HAP-1 (cell line): ENCODE data around the gene ASL.
"Not testable (repeated sequence)": the region's sequence is repeated elsewhere in the genome, so short reads cannot be mapped to it uniquely, and the experiment has no call there.

Source experiments
- DNase-seq, 2 experiments: peaks; one replicate each; pipeline ENCODE4 v3.0.0-alpha.2; 2016 to 2020; ENCODE audit warnings: low spot score in 2 of 2
- H3K27me3 ChIP-seq: fragments of 250-450 bp; sonication (Bioruptor Pico); 2 replicates; pipeline ENCODE4 v1.5.1; 2020; ENCODE audit warnings: low read depth, mild to moderate bottlenecking, moderate library complexity
- H3K36me3 ChIP-seq: fragments of 250-450 bp; sonication (Bioruptor Pico); replicated peaks from 2 replicates; pipeline ENCODE4 v1.5.1; 2020; ENCODE audit warnings: mild to moderate bottlenecking
- H3K4me1 ChIP-seq: fragments of 250-450 bp; sonication (Bioruptor Pico); 2 replicates; pipeline ENCODE4 v1.5.1; 2020; ENCODE audit warnings: mild to moderate bottlenecking
- H3K4me3 ChIP-seq: fragments of 250-450 bp; sonication (Bioruptor Pico); 2 replicates; pipeline ENCODE4 v1.5.1; 2020; ENCODE audit warnings: mild to moderate bottlenecking, moderate library complexity
- H3K9me3 ChIP-seq: fragments of 250-450 bp; sonication (Bioruptor Pico); 2 replicates; pipeline ENCODE4 v1.5.1; 2020; ENCODE audit warnings: mild to moderate bottlenecking, moderate library complexity
- in situ Hi-C: fragments of 300-500 bp; cut with MboI; formaldehyde crosslinking; loops from 3 replicates; pipeline ENCODE4 v1.14.3; 2020; ENCODE audit warnings: low sequenced_read_pairs, inconsistent platforms, mixed read lengths

Gene ASL

DNA sequence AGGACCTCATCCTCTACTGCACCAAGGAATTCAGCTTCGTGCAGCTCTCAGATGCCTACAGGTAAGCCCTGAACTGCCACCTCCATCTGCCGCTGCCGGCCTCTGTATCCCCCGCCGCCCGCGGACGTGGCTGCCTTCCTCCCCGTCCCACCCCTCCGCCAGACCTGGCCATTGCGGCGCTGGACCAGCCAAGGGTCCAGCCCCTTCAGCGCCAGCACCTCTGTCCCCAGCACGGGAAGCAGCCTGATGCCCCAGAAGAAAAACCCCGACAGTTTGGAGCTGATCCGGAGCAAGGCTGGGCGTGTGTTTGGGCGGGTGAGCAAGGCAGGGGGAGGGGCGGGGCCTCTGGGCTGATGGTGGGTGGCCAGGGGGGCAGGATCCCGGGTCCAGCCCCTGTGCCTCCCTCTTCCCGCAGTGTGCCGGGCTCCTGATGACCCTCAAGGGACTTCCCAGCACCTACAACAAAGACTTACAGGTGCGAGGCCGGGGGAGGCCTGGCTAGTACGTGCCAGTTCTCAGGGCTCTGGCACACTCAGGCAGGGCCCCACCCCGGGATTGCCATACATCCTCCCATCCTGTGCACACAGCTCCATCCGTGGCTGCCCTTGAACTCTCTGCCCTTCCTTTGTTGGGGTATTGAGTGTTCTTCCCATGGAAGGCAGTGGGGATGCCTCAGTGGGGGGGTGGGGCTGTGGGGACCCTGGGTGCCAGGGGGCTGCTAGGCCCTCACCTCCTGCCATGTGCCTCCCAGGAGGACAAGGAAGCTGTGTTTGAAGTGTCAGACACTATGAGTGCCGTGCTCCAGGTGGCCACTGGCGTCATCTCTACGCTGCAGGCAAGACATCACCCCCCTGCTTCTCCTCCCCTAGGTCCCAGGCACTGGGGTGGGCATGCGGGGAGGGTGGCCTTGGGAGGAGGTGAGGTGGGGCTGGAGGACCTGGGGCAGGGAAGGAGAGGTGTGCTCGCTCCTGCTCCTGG lies 13.5 kb downstream of the ASL start:
- in situ Hi-C loops = no loop called here
- Histone ChIP-seq H3K4me3 (no peak overlapping the region), H3K4me1 (no peaks in the 10 kb centered on the region), H3K27me3 (no peaks in the 10 kb centered on the region), H3K36me3 (no peaks in the 10 kb centered on the region), H3K9me3 (no peaks in the 10 kb centered on the region)
- no peak for DNase-seq

- in situ Hi-C loops = no loop called here
- Histone ChIP-seq H3K4me1 (no peaks in the 10 kb centered on the region), H3K27me3 (no peaks in the 10 kb centered on the region), H3K36me3 (no peaks in the 10 kb centered on the region), H3K9me3 (no peaks in the 10 kb centered on the region), H3K4me3 (no peak overlapping the region)
- no peak for DNase-seq
Measured at GRCh38 chr7:66092654-66093053, 17.0 kb downstream of the ASL start.

DNA sequence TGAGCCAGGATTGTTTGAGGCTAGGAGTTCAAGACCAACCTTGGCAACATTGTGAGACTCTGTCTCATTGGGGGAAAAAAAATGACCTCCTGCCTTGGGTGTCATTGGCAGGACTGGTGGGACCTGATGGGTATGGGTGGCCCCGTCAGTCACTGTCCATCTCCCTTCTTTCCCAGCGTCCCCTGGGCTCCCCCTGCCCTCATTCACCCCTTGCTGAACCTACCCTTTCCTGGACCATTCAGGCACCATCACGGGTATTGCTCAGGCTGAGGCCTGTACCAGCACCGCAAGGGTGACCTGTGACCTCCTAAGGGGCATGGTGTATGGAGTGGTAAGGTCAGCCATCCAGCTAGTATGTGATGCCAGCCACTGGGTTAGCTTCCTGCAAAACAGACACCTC lies 19.4 kb downstream of the ASL start:
- no peaks in the 10 kb centered on the region for H3K9me3 ChIP-seq
- no peak for DNase-seq
- H3K4me1 ChIP-seq = peaks cover 5% of the 10 kb centered on the region
- in situ Hi-C loops = no loop called here
- H3K4me3 ChIP-seq = no peak overlapping the region
- no peaks in the 10 kb centered on the region for H3K27me3 ChIP-seq
- no peaks in the 10 kb centered on the region for H3K36me3 ChIP-seq

GRCh38 chr7:66099232-66099550 lies 23.6 kb downstream of the ASL start:
- Histone ChIP-seq H3K9me3 (no peaks in the 10 kb centered on the region), H3K4me1 (peaks cover 9% of the 10 kb centered on the region), H3K36me3 (no peaks in the 10 kb centered on the region), H3K27me3 (no peaks in the 10 kb centered on the region), H3K4me3 (no peak overlapping the region)
- in situ Hi-C loops = no loop called here
- no peak for DNase-seq

DNA sequence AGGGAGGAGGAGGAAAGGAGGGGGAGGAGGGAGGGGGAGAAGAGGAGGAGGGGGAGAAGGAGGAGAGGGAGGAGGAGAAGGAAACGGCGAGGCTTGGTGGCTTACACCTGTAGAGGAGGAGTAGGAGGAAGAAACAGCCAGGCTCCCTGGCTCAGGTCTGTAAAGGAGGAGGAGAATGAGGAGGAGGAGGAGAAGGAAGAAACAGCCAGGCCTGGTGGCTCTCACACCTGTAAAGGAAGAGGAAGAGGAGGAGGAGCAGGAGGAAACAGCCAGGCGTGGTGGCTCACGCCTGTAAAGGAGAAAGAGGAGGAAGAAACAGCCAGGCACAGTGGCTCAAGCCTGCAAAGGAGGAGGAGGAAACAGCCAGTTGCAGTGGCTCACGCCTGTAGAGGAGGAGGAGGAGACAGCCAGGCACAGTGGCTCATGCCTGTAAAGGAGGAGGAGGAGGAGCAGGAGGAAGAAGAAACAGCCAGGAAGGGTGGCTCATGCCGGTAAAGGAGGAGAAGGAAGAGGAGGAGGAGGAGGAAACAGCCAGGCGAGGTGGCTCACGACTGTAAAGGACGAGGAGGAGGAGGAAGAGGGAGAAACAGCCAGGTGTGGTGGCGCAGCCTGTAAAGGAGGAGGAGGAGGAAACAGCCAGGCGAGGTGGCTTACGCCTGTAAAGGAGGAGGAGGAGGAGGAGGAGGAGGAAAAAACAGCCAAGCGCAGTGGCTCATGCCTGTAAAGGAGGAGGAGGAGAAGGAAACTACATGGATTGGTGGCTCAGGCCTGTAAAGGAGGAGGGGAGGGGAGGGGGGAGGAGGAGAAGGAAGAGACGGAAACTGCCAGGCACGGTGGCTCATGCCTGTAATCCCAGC lies 24.2 kb downstream of the ASL start:
- no peaks in the 10 kb centered on the region for H3K36me3 ChIP-seq
- peak overlapping the region; percentile 18 for H3K4me3 ChIP-seq
- H3K27me3 ChIP-seq = no peaks in the 10 kb centered on the region
- peak; percentile 85 to 90 for DNase-seq
- H3K4me1 ChIP-seq = peaks cover 9% of the 10 kb centered on the region
- in situ Hi-C loops = no loop called here
- H3K9me3 ChIP-seq = no peaks in the 10 kb centered on the region

GRCh38 chr7:66100408-66101050 lies 24.9 kb downstream of the ASL start:
- in situ Hi-C loops = no loop called here
- peaks cover 9% of the 10 kb centered on the region for H3K4me1 ChIP-seq
- H3K4me3 ChIP-seq = peak overlapping the region; percentile 18
- no peaks in the 10 kb centered on the region for H3K36me3 ChIP-seq
- H3K27me3 ChIP-seq = no peaks in the 10 kb centered on the region
- no peaks in the 10 kb centered on the region for H3K9me3 ChIP-seq
- no peak for DNase-seq

DNA sequence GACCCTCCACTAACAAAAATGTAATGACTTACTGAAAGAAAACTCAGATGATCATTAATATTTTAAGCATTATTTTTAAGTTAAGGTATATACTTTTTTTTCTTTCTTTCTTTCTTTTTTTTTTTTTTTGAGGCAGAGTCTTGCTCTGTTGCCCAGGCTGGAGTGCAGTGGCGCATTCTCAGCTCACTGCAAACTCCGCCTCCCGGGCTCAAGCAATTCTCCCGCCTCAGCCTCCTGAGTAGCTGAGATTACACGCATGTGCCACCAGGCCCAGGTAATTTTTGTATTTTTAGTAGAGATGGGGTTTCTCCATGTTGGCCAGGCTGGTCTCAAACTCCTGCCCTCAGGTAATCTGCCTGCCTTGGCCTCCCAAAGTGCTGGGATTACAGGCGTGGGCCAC lies 26.5 kb downstream of the ASL start:
- H3K4me1 ChIP-seq, H3K9me3 ChIP-seq, in situ Hi-C loops: not testable (repeated sequence)

DNA sequence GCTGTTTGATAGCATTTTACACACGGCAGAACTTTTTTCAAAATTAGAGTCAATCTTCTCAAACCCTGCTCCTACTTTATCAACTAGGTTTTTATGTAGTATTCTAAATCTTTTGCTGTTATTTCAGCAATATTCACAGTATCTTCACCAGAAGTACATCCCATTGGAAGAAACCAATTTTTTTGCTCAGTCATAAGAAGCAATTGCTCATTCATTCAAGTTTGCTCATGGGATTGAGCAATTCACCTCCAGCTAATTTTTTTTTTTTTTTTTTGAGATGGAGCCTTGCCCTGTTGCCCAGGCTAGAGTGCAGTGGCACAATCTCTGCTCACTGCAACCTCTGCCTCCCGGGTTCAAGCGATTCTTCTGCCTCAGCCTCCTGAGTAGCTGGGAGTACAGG lies 28.4 kb downstream of the ASL start:
- in situ Hi-C loops, H3K9me3 ChIP-seq, H3K4me1 ChIP-seq, H3K27me3 ChIP-seq, H3K4me3 ChIP-seq, H3K36me3 ChIP-seq, DNase-seq: not testable (repeated sequence)

More for the DNA sequence above, 26.5 kb downstream of the ASL start:
- not testable (repeated sequence) for H3K36me3 ChIP-seq, H3K4me3 ChIP-seq, DNase-seq, H3K27me3 ChIP-seq

DNA sequence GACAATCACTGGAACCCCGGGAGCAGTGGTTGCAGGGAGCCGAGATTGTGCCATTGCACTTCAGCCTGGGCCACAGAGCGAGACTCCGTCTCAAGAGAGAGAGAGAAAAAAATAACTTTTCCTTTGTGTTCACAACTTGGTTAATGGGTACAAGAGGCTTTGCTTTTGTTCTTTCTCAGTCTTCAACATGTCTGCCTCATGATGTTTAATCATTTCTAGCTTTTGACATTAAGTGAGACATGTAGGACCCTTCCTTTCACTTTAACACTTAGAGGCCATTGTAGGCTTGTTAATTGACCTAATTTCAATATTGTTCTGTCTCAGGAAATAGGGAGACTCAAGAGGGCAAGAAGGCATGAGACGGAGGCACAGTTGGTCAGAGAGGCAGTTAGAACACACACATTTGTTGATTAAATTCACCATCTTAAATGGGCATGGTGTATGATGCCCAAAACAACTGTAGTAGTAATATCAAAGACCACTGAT lies 29.7 kb downstream of the ASL start:
- Histone ChIP-seq H3K9me3 (no peaks in the 10 kb centered on the region), H3K4me3 (no peak overlapping the region), H3K4me1 (peaks cover 2% of the 10 kb centered on the region; the same call in 1 of the 2 replicates), H3K36me3 (no peaks in the 10 kb centered on the region), H3K27me3 (no peaks in the 10 kb centered on the region)
- in situ Hi-C loops = no loop called here
- DNase-seq = no peak

GRCh38 chr7:66108410-66108809 lies 32.8 kb downstream of the ASL start:
- H3K4me1 ChIP-seq, H3K36me3 ChIP-seq, in situ Hi-C loops, H3K4me3 ChIP-seq, DNase-seq, H3K27me3 ChIP-seq, H3K9me3 ChIP-seq: not testable (repeated sequence)

- no peak overlapping the region for H3K4me3 ChIP-seq
- H3K4me1 ChIP-seq = no peaks in the 10 kb centered on the region; the same call in 1 of the 2 replicates
- no peaks in the 10 kb centered on the region for H3K36me3 ChIP-seq
- no peaks in the 10 kb centered on the region for H3K27me3 ChIP-seq
- no peak for DNase-seq
- in situ Hi-C loops = no loop called here
- no peaks in the 10 kb centered on the region for H3K9me3 ChIP-seq
Measured at GRCh38 chr7:66110856-66111255, 35.2 kb downstream of the ASL start.

- no peaks in the 10 kb centered on the region; the same call in none of the 2 replicates for H3K4me1 ChIP-seq
- in situ Hi-C loops = no loop called here
- peak; percentile 65 to 86 for DNase-seq
- H3K36me3 ChIP-seq = 0 out of 2 replicates have a peak, but pooled peaks cover 5% of the 10 kb centered on the region
- H3K4me3 ChIP-seq = peak within 1 kb of the TSS; percentile 81
- H3K9me3 ChIP-seq = no peaks in the 10 kb centered on the region
- no peaks in the 10 kb centered on the region for H3K27me3 ChIP-seq
Measured at GRCh38 chr7:66114743-66115649, 39.4 kb downstream of the ASL start, which contains the start of gene CRCP. Gene CRCP, plus strand, starts transcription at chr7:66114847. Its CDS starts 116 bp downstream, at chr7:66114963.
